GM12874 (cell line): ENCODE measurements around the gene PRTG.

ENCODE experiments used
- TF ChIP-seq, protein P1 (sequence below): IDR thresholded peaks from 2 replicates; pipeline ENCODE4 v1.5.1; 2011; ENCODE audit warnings: low read depth, mild to moderate bottlenecking, control low read depth, low read length, moderate library complexity; ENCODE audit not compliant: insufficient read depth

Gene PRTG

DNA sequence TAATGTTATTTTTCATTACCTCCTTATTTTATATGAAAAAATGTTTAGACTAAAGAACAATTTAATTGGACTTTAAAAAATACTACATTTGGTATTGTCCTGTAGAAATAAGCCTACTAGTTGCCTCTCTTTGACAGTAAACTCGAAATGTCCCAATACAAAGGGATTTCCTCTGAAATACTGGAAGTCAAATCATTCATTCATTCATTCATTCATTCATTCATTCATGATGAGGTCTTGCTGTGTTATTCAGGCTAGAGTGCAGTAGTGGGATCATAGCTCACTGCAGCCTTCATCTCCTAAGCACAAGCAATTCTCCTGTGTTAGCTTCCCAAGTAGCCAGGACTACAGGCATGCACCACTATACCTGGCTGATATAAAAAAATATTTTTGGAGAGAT is 104.2 kb downstream of the PRTG start:
- TF ChIP-seq, protein P1, sequence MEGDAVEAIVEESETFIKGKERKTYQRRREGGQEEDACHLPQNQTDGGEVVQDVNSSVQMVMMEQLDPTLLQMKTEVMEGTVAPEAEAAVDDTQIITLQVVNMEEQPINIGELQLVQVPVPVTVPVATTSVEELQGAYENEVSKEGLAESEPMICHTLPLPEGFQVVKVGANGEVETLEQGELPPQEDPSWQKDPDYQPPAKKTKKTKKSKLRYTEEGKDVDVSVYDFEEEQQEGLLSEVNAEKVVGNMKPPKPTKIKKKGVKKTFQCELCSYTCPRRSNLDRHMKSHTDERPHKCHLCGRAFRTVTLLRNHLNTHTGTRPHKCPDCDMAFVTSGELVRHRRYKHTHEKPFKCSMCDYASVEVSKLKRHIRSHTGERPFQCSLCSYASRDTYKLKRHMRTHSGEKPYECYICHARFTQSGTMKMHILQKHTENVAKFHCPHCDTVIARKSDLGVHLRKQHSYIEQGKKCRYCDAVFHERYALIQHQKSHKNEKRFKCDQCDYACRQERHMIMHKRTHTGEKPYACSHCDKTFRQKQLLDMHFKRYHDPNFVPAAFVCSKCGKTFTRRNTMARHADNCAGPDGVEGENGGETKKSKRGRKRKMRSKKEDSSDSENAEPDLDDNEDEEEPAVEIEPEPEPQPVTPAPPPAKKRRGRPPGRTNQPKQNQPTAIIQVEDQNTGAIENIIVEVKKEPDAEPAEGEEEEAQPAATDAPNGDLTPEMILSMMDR: no peak

DNA sequence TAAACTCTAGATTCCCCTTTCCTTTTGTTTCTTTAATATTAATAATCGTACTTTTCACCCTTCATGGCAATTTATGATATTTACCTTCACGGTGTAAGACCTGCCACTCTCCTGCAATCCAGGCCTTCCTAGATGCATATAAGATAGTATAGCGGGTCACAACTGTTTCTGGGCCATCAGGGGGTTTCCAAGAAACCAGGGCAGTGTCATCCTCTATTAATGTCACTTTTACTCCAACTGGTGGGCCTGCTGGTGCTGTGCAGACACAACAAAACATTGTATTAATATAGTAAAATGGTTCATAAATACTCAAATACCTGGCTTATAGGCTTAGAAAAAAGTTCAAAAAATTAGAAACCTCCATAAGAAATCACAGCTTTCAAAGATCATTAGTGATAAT is 105.9 kb downstream of the PRTG start:
- TF ChIP-seq, protein P1: no peak

DNA sequence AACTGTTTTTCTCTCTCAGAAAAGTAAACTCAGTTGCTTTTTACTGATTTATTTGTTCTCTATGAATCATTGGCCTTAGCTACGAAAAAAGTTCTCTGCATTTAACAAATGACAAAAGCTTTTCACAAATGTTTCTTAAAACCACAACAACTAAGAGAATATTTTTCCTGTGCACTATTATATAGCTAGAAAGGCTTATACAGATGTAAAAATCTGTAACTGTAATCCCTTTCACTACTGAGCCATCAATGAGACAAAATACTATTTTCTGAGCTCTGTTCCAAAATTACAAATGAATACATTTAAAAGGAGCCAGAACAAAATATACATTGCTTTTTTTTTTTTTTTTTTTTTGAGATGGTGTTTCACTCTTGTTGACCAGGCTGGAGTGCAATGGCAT is 109.2 kb downstream of the PRTG start:
- TF ChIP-seq, protein P1: no peak

DNA sequence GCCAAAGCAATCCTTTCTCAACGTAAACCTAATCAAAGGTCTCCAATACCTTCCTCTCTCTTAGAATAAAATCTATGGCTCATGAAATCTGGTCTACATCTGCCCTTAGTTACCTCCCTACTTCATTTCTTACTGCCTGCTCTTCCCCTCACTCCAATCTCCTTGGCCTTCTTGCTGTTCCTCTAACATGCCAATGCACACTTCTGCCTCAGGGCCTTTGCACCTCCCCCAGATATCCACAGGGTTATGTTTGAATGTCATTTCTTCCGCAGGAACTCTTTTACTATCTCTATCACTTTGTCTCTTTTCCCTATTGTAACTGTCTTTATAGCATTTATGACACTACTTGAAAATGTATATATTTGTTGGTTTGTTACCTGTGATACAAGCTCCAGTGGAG is 110.5 kb downstream of the PRTG start:
- TF ChIP-seq, protein P1: no peak

DNA sequence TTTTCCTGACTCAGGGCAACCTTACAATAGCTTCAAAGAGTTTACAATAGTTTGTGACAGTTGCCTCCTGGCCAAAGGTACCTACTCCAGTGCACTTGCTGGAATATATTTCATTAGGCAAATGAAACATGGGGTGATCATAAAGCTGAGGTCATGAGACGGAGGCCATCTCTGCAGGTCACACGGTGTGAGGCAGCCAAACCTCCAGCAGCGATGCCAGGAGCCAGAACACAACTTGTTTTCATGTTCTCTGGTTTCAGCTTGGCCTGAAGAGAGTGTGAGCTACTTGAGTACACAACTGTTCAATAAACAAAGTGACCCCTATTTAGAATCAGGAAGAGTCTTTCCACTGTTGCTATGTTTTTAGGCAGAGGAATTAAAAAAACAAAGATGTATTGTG is 112.1 kb downstream of the PRTG start:
- TF ChIP-seq, protein P1: no peak

DNA sequence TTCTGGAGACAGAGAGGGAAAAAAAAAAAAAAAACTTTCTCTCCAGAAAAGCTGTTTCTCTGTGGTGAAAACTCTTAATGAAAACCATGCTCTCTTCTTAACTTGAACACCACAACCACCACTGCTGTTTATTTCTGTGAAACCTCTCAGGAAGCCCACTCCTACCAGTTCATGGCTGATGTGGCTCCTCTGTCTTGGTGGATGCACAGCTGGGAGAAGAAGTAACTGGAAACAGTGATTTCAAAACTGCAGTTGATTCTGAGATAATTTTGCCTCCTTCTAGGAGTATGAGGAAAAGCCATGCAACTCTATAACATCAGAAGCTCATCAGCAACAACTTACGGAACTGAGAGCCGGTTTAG is 114.6 kb downstream of the PRTG start:
- TF ChIP-seq, protein P1: no peak

DNA sequence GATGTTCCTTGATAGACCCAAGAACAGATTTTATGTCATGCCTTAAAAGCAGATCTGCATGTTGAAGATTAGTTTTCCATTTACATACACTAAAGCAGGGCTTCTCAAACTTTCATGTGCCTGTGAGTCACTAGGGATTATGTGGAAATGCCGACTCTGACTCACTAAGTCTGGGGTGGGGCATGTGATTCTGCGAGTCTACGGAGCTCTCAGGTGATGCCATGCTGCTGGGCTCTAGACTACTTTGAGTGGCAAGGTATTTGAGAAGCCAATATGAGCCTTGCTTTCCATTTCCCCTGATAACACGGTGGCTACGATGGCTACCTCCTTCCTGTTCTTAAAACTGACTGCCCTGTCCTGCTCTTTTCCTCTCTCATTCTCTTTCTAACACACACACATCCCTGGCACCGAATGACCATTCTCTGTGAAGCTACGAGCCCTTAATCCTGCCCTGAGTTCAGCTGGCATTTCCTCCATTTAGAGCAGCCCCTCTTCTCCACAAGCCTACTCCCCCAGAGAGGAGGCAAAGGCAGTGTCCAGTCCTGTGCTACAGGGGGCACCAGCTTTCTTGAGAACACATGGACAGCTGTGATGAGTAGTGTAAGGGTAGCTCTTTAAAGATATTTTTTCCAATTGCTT is 115.1 kb downstream of the PRTG start:
- TF ChIP-seq, protein P1: no peak
